AG09309 (cell line): ENCODE results near the gene MTSS2.

ENCODE experiments used
- DNase-seq: peaks from one replicate; pipeline ENCODE4 v3.0.0-alpha.2; 2010; ENCODE audit warnings: low read depth
- H3K4me3 ChIP-seq: 2 replicates; pipeline ENCODE4 v1.5.1; 2011; ENCODE audit warnings: mild to moderate bottlenecking, low read depth, low read length, moderate library complexity; ENCODE audit not compliant: control insufficient read depth
- TF ChIP-seq, protein P1 (sequence below): IDR thresholded peaks from 2 replicates; pipeline ENCODE4 v1.5.1; 2011; ENCODE audit warnings: mild to moderate bottlenecking, low read depth, low read length, inconsistent platforms; ENCODE audit not compliant: insufficient read depth, control insufficient read depth; ENCODE audit errors: missing control alignments

Gene MTSS2

DNA sequence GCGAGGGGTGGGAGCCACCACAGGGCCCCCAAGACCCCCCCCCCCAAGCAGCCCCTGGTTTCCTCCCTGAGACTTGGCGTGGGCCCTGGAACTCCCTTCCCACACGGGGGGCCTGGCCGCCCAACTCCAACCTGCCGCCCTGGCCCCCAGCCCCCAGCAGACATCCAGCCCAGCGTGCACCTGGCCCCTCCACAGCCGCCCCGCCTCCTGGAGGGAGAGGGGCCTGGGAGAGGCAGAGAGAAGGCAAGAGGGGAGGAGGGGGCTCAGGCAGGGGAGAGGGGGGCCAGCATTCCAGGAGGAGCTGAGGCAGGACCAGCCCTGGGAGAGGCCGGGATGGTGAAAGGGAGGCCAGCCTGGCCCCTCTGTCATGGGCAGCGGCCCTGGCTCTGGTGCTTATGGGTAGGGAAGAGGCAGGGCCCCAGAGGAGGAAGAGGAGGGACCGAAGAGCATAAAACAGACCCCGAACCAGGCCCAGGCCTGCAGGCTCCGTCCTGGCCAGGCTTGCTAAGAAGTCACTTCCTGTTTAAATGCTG lies 22.8 kb downstream of the MTSS2 start:
- TF ChIP-seq, protein P1, sequence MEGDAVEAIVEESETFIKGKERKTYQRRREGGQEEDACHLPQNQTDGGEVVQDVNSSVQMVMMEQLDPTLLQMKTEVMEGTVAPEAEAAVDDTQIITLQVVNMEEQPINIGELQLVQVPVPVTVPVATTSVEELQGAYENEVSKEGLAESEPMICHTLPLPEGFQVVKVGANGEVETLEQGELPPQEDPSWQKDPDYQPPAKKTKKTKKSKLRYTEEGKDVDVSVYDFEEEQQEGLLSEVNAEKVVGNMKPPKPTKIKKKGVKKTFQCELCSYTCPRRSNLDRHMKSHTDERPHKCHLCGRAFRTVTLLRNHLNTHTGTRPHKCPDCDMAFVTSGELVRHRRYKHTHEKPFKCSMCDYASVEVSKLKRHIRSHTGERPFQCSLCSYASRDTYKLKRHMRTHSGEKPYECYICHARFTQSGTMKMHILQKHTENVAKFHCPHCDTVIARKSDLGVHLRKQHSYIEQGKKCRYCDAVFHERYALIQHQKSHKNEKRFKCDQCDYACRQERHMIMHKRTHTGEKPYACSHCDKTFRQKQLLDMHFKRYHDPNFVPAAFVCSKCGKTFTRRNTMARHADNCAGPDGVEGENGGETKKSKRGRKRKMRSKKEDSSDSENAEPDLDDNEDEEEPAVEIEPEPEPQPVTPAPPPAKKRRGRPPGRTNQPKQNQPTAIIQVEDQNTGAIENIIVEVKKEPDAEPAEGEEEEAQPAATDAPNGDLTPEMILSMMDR, result no peak
- DNase-seq, result no peak
- H3K4me3 ChIP-seq, result no peak overlapping the region

DNA sequence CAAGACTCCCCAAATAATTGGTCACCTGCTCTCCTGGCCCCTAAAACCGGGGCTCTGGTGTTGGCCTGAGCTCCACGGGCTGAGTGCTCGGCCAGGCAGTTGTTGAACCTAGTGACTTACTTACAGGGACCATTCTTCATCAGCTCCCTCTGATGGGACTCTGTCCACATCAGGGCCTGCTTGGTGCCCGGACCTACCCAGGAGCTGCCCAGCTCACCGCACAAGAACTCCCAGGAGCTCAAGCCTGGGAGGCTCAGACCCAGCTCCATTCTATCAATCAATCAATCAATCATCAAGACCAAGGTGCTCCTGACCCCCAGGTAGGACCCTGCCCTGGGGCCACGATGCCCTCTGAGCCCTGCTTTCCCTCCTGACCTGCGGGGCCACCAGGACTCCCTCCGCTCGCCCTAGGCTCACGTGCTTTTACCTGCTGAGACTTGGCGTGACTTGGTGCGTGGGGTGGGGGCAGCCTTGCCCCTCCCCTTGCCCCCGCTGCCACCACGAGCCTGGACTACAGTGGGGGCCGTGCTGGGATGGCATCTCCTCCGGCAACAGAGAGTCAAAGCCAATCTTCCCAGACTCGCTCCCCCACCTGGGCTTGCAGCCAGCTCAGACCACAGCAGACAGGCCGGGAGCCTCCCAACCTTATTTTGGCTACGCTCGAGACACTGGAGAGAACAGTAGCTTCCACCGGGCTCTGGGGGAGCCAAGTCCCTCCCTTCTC lies 23.8 kb downstream of the MTSS2 start:
- TF ChIP-seq, protein P1, result no peak
- no peak overlapping the region for H3K4me3 ChIP-seq
- DNase-seq, result no peak

DNA sequence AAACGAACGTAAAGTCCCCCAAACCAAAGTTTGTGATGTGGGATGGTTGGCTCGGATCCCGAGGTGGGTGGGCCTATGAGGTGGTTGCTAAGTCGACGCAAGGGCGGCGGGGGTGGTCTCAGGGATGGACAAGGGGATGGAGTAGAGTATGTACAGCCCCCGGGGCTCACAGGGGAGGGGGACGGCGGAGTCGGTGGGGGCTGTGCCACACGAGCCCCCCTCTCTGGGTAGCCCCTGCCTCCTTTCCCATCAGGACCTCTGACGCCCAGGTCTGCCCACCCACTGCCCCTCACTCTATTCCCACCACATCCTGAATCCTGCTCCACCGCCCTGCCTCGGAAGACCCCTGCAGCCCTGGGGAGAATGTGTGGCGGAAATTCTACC lies 24.3 kb downstream of the MTSS2 start:
- TF ChIP-seq, protein P1, result no peak
- DNase-seq, result no peak
- H3K4me3 ChIP-seq, result no peak overlapping the region

DNA sequence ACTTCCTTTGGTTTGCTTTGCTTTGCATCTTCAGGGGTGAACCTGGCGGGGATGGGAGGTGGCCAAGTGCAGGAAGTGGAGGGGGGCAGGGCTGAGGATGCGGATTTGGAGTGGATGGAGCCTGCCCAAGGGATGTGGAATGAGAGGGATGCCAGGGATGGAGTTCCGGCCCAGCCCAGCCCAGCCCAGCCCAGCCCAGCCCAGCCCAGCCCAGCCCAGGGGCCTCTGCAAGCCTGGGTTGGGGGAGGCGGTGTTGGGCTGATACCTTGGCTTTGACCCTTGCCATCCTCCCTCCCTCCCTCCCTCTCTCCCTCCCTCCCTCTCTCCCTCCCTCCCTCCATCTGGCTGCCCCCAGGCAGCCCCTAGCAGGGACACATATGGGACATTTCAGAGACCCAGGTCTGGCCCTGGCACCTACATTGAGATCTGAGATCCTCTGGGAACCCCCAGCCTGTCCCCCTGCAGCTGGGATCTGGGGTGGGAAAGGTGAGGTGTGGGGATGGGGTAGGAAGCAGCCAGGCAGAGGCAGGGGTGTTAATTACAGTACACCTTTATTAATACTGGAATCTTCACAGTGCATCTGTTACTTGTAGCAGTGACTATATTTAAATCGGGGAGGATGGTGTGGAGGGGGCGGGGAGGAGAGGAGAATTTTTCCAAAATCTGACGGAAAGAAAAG lies 25.0 kb downstream of the MTSS2 start:
- no peak overlapping the region for H3K4me3 ChIP-seq
- TF ChIP-seq, protein P1, result no peak
- DNase-seq, result no peak

DNA sequence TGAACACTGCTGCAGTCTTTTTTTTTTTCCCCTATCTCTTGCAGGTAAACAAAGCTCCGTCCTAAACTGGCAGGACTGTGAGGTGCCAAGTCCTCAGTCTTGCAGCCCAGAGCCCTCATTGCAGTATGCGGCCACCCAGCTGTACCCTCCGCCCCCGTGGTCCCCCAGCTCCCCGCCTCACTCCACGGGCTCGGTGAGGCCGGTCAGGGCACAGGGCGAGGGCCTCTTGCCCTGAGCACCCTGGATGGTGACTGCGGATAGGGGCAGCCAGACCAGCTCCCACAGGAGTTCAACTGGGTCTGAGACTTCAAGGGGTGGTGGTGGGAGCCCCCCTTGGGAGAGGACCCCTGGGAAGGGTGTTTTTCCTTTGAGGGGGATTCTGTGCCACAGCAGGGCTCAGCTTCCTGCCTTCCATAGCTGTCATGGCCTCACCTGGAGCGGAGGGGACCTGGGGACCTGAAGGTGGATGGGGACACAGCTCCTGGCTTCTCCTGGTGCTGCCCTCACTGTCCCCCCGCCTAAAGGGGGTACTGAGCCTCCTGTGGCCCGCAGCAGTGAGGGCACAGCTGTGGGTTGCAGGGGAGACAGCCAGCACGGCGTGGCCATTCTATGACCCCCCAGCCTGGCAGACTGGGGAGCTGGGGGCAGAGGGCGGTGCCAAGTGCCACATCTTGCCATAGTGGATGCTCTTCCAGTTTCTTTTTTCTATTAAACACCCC lies 25.7 kb downstream of the MTSS2 start:
- no peak overlapping the region for H3K4me3 ChIP-seq
- TF ChIP-seq, protein P1, result no peak
- no peak for DNase-seq

DNA sequence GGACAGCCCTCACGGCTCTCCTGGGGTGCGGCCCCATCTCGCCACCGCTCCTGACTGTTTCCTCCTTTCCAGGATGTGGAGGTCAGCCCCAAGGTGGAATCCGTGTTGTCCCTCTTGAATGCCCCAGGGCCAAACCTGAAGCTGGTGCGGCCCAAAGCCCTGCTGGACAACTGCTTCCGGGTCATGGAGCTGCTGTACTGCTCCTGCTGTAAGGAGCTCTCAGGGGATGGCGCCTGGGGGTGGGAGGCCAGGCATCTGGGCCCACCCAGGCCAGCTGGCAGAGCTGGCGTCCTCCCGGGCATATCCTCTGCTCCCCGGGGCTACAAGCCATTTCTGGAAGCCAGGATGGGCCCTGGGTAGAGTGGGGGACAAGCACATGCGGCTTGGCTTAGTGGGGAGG lies 26.3 kb downstream of the MTSS2 start:
- DNase-seq, result no peak
- H3K4me3 ChIP-seq, result no peak overlapping the region
- TF ChIP-seq, protein P1, result no peak
